Activated CD4-positive, alpha-beta T cell treated with anti-CD3 and anti-CD28 coated beads, Interleukin-2, amount 50 U/mL, for 4 hours (primary cell): ENCODE measurements around the gene TTC17.

Experiments used
- DNase-seq, 2 experiments: peaks; one replicate each; pipeline ENCODE4 v3.0.0-alpha.2; 2020

TTC17 gene

DNA sequence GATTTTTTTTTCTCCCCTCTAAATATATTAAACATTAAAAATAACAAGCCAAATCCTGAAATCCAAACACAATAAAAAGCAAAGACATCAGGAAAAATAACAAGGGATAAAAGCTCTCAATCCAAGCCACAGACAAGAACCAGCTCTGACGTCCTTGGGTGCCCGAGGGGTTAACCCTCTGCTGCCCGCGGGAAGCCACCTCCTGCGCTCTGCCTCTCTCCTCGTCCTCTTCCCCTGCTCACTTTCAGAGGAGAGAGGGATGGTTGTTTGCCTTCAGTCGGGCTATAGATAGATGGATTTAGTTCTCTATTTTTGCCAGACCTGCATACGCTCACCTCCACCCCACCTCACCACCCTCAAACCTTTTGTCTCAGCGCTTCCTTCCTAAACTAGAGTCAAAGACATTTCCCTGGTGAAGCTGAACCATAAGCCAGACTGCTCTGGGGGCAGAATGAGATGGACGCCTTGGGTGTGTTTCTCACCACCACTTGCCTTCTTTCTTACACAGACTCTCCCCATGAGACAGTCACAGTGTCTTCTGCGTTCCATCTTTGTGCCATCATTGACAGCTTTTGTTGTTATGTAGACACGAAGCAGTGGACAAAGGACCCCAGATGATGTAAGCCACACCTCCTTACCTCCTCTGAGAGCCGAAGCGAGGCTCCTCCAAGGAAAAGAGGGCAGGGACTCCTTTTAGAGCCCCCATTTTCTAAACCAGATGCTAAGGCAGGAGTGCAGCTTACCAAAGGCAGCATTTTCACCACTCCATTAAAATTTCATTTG is 179.3 kb downstream of the TTC17 start:
- no peak for DNase-seq

DNA sequence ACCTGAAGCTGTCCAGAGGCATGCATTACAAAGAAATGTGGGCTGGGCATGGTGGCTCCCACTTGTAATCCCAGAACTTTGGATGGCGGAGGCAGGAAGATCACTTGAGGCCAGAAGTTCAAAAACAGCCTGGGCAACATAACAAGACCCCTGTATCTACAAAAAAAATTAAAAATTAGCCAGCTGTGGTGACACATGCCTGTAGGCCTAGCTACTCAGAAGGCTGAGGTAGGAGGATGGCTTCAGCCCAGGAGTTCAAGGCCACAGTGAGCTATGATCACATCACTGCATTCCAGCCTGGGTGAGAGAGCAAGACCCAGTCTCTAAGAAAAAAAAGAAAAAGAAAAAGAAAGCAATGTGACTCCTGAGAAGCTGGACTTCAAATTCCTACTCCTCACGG is 183.3 kb downstream of the TTC17 start:
- no peak for DNase-seq

DNA sequence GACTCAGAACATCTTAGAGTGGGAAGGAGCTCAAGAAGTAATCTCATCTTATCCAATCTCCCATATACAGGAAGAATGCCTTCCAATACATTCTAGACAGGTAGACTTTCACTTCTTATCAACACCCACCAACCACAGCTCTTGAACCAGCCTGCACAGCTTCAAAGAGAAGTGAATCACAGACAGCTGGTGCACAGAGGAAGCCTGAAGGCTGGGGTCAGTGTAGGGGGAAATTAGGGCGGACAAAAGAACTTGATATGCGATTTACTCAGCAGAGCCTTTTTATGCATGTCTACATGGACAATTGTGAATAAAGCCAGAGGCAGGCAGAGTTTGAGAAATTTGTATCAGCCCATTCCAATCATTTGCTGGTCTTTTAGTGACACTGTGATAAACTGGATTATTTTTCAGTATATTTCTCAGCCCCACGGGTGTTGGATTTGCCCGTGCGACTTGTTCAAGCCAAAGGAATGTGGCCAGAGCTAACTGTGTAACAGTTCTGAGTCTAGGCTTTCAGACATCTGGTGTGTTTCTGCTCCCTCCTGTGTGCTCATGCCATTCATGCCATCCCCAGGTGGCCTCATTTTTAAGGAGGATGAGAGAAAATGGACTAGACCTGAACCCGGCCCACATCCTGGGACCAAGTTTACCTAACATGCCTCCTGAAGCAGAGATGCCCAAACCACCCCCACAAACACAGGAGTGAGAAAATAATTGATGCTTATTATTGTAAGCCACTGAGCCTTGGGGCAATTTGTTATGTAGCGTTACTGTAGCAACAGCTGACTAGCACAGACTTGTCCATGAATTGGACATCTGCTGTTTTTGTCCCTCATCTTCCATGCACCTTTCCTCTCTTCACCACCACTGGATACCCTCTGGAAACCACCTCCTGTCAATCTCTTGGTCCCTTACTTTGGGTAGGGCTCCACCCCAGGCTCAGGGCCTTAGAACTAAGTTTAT is 184.3 kb downstream of the TTC17 start:
- DNase-seq: no peak
